ENCODE results near the gene PTCH2. TPM values are rescaled to one million over a fixed set of nuclear protein-coding genes. Genes with fewer than 3 reads are reported as not detected.

The PTCH2 gene
- total and polyA plus RNA-seq, 2 of the 13 experiments (the other 11 are each of a cell fraction or from before 2014, with no cell fraction given): 0.60 to 1.5 TPM

DNA sequence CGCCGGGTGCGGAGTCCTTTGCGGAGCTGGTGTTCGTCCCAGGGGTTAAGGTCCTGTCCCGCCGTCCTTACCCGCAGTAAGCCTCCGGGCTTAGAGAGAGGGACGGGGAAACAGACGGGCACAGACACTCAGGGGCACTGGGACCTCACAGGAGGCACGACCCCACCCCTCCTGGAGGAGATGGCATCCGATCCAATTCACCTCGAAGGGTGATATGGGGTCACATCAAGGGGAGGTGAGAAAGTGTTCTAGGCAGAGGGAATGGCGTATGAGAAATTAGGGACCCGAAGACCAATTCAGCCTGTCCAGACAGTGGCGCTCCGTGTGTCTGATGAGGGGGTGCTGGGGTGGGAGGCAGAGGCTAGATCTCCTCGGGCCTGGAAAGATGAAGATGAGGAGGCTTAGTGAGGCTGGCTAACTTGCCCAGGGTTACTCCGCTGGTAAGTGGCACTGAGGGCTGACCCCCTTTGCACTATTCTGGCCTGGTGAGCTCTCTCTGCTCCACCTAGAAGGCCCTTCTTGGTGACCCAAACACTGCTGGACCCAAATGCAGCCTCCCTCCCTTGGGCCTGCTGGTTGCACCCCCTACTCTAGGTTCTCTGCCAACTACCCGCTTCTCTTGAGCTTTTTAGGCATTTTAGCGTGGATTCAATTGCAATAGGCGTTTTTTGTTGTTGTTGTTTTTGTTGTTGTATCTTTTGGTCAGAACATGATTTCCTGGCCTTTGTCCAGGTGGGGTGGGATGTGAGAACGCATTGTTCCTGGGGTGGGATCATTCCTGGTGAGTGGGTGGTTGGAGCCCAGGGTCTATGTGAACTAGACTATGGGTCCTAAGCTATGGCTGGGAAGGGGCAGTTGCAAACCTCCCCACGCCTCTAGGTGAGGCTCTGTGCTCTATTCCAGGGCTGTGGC lies 22.5 kb downstream of the PTCH2 start (continued):
- no peak for TF ChIP-seq POGZ (CRISPR knock-in tag; IDR thresholded peaks at IDR 0.05)
- TF ChIP-seq ZBTB20 (CRISPR knock-in tag; IDR thresholded peaks at IDR 0.05; ENCODE audit: borderline replicate concordance, low read depth): no peak
- no peak for TF ChIP-seq ZNF44 (CRISPR knock-in tag; IDR thresholded peaks at IDR 0.05)
- TF ChIP-seq, protein P1, sequence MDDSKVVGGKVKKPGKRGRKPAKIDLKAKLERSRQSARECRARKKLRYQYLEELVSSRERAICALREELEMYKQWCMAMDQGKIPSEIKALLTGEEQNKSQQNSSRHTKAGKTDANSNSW (CRISPR knock-in tag; IDR thresholded peaks at IDR 0.05; ENCODE audit: borderline replicate concordance): no peak
- no peak for TF ChIP-seq DPF2 (CRISPR knock-in tag; IDR thresholded peaks at IDR 0.05; ENCODE audit: borderline replicate concordance, low read depth)
- no peak for TF ChIP-seq MAZ (IDR thresholded peaks at IDR 0.05; ENCODE audit: borderline replicate concordance, low read depth, low read length)
- peak; percentile 43; the same call in 1 of the 2 replicates for TF ChIP-seq MAZ (CRISPR knock-in tag; IDR thresholded peaks at IDR 0.05; ENCODE audit: low read depth)
- no peak for TF ChIP-seq RBAK (CRISPR knock-in tag; IDR thresholded peaks at IDR 0.05)
- TF ChIP-seq ZNF737 (CRISPR knock-in tag; IDR thresholded peaks at IDR 0.05; ENCODE audit: borderline replicate concordance): 0 out of 2 replicates have a peak, but pooled peaks have one; percentile 5
- TF ChIP-seq, protein P2, sequence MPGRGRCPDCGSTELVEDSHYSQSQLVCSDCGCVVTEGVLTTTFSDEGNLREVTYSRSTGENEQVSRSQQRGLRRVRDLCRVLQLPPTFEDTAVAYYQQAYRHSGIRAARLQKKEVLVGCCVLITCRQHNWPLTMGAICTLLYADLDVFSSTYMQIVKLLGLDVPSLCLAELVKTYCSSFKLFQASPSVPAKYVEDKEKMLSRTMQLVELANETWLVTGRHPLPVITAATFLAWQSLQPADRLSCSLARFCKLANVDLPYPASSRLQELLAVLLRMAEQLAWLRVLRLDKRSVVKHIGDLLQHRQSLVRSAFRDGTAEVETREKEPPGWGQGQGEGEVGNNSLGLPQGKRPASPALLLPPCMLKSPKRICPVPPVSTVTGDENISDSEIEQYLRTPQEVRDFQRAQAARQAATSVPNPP (CRISPR knock-in tag; IDR thresholded peaks at IDR 0.05): no peak
- TF ChIP-seq ISL2 (CRISPR knock-in tag; IDR thresholded peaks at IDR 0.05): no peak
- TF ChIP-seq, protein P3, sequence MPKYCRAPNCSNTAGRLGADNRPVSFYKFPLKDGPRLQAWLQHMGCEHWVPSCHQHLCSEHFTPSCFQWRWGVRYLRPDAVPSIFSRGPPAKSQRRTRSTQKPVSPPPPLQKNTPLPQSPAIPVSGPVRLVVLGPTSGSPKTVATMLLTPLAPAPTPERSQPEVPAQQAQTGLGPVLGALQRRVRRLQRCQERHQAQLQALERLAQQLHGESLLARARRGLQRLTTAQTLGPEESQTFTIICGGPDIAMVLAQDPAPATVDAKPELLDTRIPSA (CRISPR knock-in tag; IDR thresholded peaks at IDR 0.05; ENCODE audit: borderline replicate concordance): no peak
- no peak for TF ChIP-seq MAFG (CRISPR knock-in tag; IDR thresholded peaks at IDR 0.05)
- no peak for TF ChIP-seq NPAS2 (CRISPR knock-in tag; IDR thresholded peaks at IDR 0.05; ENCODE audit: borderline replicate concordance)
- TF ChIP-seq, protein P4, sequence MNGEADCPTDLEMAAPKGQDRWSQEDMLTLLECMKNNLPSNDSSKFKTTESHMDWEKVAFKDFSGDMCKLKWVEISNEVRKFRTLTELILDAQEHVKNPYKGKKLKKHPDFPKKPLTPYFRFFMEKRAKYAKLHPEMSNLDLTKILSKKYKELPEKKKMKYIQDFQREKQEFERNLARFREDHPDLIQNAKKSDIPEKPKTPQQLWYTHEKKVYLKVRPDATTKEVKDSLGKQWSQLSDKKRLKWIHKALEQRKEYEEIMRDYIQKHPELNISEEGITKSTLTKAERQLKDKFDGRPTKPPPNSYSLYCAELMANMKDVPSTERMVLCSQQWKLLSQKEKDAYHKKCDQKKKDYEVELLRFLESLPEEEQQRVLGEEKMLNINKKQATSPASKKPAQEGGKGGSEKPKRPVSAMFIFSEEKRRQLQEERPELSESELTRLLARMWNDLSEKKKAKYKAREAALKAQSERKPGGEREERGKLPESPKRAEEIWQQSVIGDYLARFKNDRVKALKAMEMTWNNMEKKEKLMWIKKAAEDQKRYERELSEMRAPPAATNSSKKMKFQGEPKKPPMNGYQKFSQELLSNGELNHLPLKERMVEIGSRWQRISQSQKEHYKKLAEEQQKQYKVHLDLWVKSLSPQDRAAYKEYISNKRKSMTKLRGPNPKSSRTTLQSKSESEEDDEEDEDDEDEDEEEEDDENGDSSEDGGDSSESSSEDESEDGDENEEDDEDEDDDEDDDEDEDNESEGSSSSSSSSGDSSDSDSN (CRISPR knock-in tag; IDR thresholded peaks at IDR 0.05): peak; percentile 28; the same call in 1 of the 2 replicates
- no peak for TF ChIP-seq ZBTB8A (CRISPR knock-in tag; IDR thresholded peaks at IDR 0.05; ENCODE audit: borderline replicate concordance, low read depth)
- TF ChIP-seq, protein P5, sequence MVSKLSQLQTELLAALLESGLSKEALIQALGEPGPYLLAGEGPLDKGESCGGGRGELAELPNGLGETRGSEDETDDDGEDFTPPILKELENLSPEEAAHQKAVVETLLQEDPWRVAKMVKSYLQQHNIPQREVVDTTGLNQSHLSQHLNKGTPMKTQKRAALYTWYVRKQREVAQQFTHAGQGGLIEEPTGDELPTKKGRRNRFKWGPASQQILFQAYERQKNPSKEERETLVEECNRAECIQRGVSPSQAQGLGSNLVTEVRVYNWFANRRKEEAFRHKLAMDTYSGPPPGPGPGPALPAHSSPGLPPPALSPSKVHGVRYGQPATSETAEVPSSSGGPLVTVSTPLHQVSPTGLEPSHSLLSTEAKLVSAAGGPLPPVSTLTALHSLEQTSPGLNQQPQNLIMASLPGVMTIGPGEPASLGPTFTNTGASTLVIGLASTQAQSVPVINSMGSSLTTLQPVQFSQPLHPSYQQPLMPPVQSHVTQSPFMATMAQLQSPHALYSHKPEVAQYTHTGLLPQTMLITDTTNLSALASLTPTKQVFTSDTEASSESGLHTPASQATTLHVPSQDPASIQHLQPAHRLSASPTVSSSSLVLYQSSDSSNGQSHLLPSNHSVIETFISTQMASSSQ (IDR thresholded peaks at IDR 0.05; ENCODE audit: low read depth): no peak
- TF ChIP-seq, protein P5 (CRISPR knock-in tag; IDR thresholded peaks at IDR 0.05; ENCODE audit: borderline replicate concordance): no peak

All from HepG2 (cell line).